ENCODE measurements around the gene UBASH3B.

UBASH3B gene

GRCh38 chr11:122803716-122804115 lies 148.2 kb downstream of the UBASH3B start:
- Histone ChIP-seq H3K9ac (ENCODE audit: low read depth in 1 of 2, low read length in 2 of 2) (no peak overlapping the region), H3K27me3 (ENCODE audit: control insufficient read depth in 1 of 2, insufficient read depth in 2 of 2, low read length in 2 of 2) (no peaks in the 10 kb centered on the region), H3K36me3 (ENCODE audit: control insufficient read depth in 1 of 2, insufficient read depth in 2 of 2, low read length in 2 of 2) (peaks cover 2 to 4% of the 10 kb centered on the region in 2 donors), H3K27ac (ENCODE audit: low read depth, low read length) (no peak overlapping the region), H3K4me1 (ENCODE audit: control insufficient read depth in 1 of 2, insufficient read depth in 2 of 2, low read length in 2 of 2) (peaks cover 4 to 7% of the 10 kb centered on the region in 2 donors), H3K4me3 (ENCODE audit: low read depth in 1 of 2, low read length in 2 of 2) (no peak overlapping the region), H3K9me3 (ENCODE audit: control insufficient read depth in 1 of 2, low read length in 2 of 2) (no peaks in the 10 kb centered on the region)

GRCh38 chr11:122804161-122804560 lies 148.6 kb downstream of the UBASH3B start:
- Histone ChIP-seq H3K27me3 (ENCODE audit: control insufficient read depth in 1 of 2, insufficient read depth in 2 of 2, low read length in 2 of 2) (no peaks in the 10 kb centered on the region), H3K36me3 (ENCODE audit: control insufficient read depth in 1 of 2, insufficient read depth in 2 of 2, low read length in 2 of 2) (peaks cover 2 to 4% of the 10 kb centered on the region in 2 donors), H3K9ac (ENCODE audit: low read depth in 1 of 2, low read length in 2 of 2) (no peak overlapping the region), H3K9me3 (ENCODE audit: control insufficient read depth in 1 of 2, low read length in 2 of 2) (no peaks in the 10 kb centered on the region), H3K4me1 (ENCODE audit: control insufficient read depth in 1 of 2, insufficient read depth in 2 of 2, low read length in 2 of 2) (peaks cover 4 to 7% of the 10 kb centered on the region in 2 donors), H3K4me3 (ENCODE audit: low read depth in 1 of 2, low read length in 2 of 2) (no peak overlapping the region), H3K27ac (ENCODE audit: low read depth, low read length) (no peak overlapping the region)

DNA sequence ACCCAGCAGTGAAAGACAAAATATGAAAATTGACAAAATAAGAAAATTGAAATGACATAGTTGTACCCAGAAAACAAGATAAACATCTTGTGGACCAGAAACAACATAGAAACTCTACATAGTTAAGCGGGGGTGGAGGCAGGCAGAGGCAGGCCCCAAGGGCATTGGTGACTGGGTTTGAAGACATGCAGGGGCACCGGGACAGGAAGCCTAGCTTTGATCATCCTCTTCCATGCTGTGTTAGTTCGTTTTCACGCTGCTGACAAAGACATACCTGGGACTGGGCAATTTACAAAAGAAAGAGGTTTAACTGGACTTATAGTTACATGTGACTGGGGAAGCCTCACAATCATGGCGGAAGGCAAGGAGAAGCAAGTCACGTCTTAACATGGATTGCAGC lies 149.3 kb downstream of the UBASH3B start:
- H3K9me3 ChIP-seq (ENCODE audit: control insufficient read depth in 1 of 2, low read length in 2 of 2), result no peaks in the 10 kb centered on the region
- no peak overlapping the region for H3K27ac ChIP-seq (ENCODE audit: low read depth, low read length)
- no peak overlapping the region for H3K9ac ChIP-seq (ENCODE audit: low read depth in 1 of 2, low read length in 2 of 2)
- peaks cover 4 to 7% of the 10 kb centered on the region in 2 donors for H3K4me1 ChIP-seq (ENCODE audit: control insufficient read depth in 1 of 2, insufficient read depth in 2 of 2, low read length in 2 of 2)
- H3K36me3 ChIP-seq (ENCODE audit: control insufficient read depth in 1 of 2, insufficient read depth in 2 of 2, low read length in 2 of 2), result peaks cover 2 to 4% of the 10 kb centered on the region in 2 donors
- H3K4me3 ChIP-seq (ENCODE audit: low read depth in 1 of 2, low read length in 2 of 2), result no peak overlapping the region
- no peaks in the 10 kb centered on the region for H3K27me3 ChIP-seq (ENCODE audit: control insufficient read depth in 1 of 2, insufficient read depth in 2 of 2, low read length in 2 of 2)

DNA sequence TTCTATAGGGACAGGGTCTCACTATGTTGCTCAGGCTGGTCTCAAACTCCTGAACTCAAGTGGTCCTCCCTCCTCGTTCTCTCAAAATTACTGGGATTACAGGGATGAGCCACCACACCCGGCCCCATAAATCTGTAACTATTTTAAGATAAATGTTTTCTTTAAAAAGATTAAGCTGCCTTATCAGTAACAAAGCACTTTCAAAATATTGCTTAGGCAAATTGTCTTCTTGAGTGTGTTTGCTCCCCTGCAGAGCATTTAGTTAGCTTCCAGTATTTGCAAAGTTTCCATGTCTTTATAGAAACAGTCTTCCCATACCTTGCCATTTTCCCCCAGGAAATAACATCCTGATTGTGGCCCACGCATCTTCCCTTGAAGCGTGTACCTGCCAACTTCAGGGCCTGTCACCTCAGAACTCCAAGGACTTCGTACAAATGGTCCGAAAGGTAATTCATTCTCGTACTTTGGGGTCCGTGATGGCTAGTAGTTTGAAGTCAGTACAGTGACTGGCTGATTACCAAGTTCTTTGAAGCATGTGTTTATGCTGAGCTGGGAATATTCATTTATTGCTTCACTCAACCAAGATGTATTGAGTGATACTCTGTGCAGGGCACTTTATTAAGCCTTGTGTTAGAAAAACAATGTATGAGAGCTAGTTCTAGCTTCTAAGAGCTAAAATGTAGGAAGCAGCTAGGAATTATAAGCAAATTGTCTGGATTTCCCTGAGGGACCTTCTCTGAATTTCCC lies 152.4 kb downstream of the UBASH3B start:
- Histone ChIP-seq H3K27me3 (ENCODE audit: control insufficient read depth in 1 of 2, insufficient read depth in 2 of 2, low read length in 2 of 2) (no peaks in the 10 kb centered on the region), H3K36me3 (ENCODE audit: control insufficient read depth in 1 of 2, insufficient read depth in 2 of 2, low read length in 2 of 2) (peaks cover 0 to 2% of the 10 kb centered on the region in 2 donors), H3K27ac (ENCODE audit: low read depth, low read length) (no peak overlapping the region), H3K4me1 (ENCODE audit: control insufficient read depth in 1 of 2, insufficient read depth in 2 of 2, low read length in 2 of 2) (peaks cover 4 to 7% of the 10 kb centered on the region in 2 donors), H3K9me3 (ENCODE audit: control insufficient read depth in 1 of 2, low read length in 2 of 2) (no peaks in the 10 kb centered on the region), H3K9ac (ENCODE audit: low read depth in 1 of 2, low read length in 2 of 2) (no peak overlapping the region), H3K4me3 (ENCODE audit: low read depth in 1 of 2, low read length in 2 of 2) (no peak overlapping the region)

GRCh38 chr11:122808478-122808869 lies 153.0 kb downstream of the UBASH3B start:
- Histone ChIP-seq H3K9ac (ENCODE audit: low read depth in 1 of 2, low read length in 2 of 2) (no peak overlapping the region), H3K27me3 (ENCODE audit: control insufficient read depth in 1 of 2, insufficient read depth in 2 of 2, low read length in 2 of 2) (no peaks in the 10 kb centered on the region), H3K9me3 (ENCODE audit: control insufficient read depth in 1 of 2, low read length in 2 of 2) (no peaks in the 10 kb centered on the region), H3K4me1 (ENCODE audit: control insufficient read depth in 1 of 2, insufficient read depth in 2 of 2, low read length in 2 of 2) (peaks cover 4 to 7% of the 10 kb centered on the region in 2 donors), H3K27ac (ENCODE audit: low read depth, low read length) (no peak overlapping the region), H3K36me3 (ENCODE audit: control insufficient read depth in 1 of 2, insufficient read depth in 2 of 2, low read length in 2 of 2) (peaks cover 0 to 2% of the 10 kb centered on the region in 2 donors), H3K4me3 (ENCODE audit: low read depth in 1 of 2, low read length in 2 of 2) (no peak overlapping the region)

DNA sequence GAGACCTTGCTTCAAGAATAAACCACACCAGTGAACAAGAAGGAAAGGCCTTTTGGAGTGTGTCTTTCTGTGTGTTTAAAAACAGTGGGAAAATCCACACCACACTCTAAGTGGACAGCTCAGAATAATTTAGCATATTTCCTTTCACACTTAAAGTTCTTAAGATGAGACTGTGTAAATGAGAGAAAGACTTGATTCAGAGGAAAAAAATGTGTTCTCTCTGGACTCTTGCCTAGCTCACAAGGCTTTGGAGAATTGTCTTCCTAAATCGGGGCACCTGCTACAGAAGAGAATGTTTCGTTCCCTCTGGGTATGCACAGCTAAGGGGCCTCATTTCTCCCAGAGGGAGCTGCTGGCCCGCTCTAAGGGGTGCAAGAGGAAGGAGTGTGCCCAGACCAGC lies 154.3 kb downstream of the UBASH3B start:
- Histone ChIP-seq H3K27ac (ENCODE audit: low read depth, low read length) (no peak overlapping the region), H3K4me3 (ENCODE audit: low read depth in 1 of 2, low read length in 2 of 2) (no peak overlapping the region), H3K27me3 (ENCODE audit: control insufficient read depth in 1 of 2, insufficient read depth in 2 of 2, low read length in 2 of 2) (no peaks in the 10 kb centered on the region), H3K9me3 (ENCODE audit: control insufficient read depth in 1 of 2, low read length in 2 of 2) (no peaks in the 10 kb centered on the region), H3K36me3 (ENCODE audit: control insufficient read depth in 1 of 2, insufficient read depth in 2 of 2, low read length in 2 of 2) (no peaks in the 10 kb centered on the region), H3K4me1 (ENCODE audit: control insufficient read depth in 1 of 2, insufficient read depth in 2 of 2, low read length in 2 of 2) (peaks cover 4 to 7% of the 10 kb centered on the region in 2 donors), H3K9ac (ENCODE audit: low read depth in 1 of 2, low read length in 2 of 2) (no peak overlapping the region)

GRCh38 chr11:122811721-122812120 lies 156.2 kb downstream of the UBASH3B start:
- Histone ChIP-seq H3K9ac (ENCODE audit: low read depth in 1 of 2, low read length in 2 of 2) (no peak overlapping the region), H3K36me3 (ENCODE audit: control insufficient read depth in 1 of 2, insufficient read depth in 2 of 2, low read length in 2 of 2) (no peaks in the 10 kb centered on the region), H3K4me1 (ENCODE audit: control insufficient read depth in 1 of 2, insufficient read depth in 2 of 2, low read length in 2 of 2) (peaks cover 4 to 7% of the 10 kb centered on the region in 2 donors), H3K27ac (ENCODE audit: low read depth, low read length) (no peak overlapping the region), H3K27me3 (ENCODE audit: control insufficient read depth in 1 of 2, insufficient read depth in 2 of 2, low read length in 2 of 2) (no peaks in the 10 kb centered on the region), H3K4me3 (ENCODE audit: low read depth in 1 of 2, low read length in 2 of 2) (no peak overlapping the region), H3K9me3 (ENCODE audit: control insufficient read depth in 1 of 2, low read length in 2 of 2) (no peaks in the 10 kb centered on the region)

DNA sequence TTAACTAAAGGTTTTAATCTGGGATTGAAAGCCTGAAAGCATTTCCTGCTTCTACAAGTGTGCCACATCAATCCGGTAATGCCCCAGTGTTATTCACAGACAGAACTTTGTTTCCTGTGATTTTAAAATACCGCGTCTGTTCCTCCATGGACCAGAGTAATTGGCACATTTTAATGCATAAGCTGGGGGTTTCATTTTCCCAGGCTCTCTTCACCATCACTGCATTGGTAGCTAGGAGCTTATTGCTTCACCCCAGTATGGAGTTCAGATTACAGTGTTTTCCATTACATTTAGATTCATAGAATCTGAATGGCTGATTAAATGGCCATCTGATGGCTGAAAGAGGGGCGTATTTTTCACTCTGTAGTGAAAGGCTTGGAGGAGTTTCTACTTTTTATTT lies 157.1 kb downstream of the UBASH3B start:
- Histone ChIP-seq H3K9me3 (ENCODE audit: control insufficient read depth in 1 of 2, low read length in 2 of 2) (no peaks in the 10 kb centered on the region), H3K27ac (ENCODE audit: low read depth, low read length) (no peak overlapping the region), H3K4me3 (ENCODE audit: low read depth in 1 of 2, low read length in 2 of 2) (no peak overlapping the region), H3K9ac (ENCODE audit: low read depth in 1 of 2, low read length in 2 of 2) (no peak overlapping the region), H3K36me3 (ENCODE audit: control insufficient read depth in 1 of 2, insufficient read depth in 2 of 2, low read length in 2 of 2) (no peaks in the 10 kb centered on the region), H3K4me1 (ENCODE audit: control insufficient read depth in 1 of 2, insufficient read depth in 2 of 2, low read length in 2 of 2) (peaks cover 4 to 11% of the 10 kb centered on the region in 2 donors), H3K27me3 (ENCODE audit: control insufficient read depth in 1 of 2, insufficient read depth in 2 of 2, low read length in 2 of 2) (no peaks in the 10 kb centered on the region)

- Histone ChIP-seq H3K36me3 (ENCODE audit: control insufficient read depth in 1 of 2, insufficient read depth in 2 of 2, low read length in 2 of 2) (no peaks in the 10 kb centered on the region), H3K27me3 (ENCODE audit: control insufficient read depth in 1 of 2, insufficient read depth in 2 of 2, low read length in 2 of 2) (no peaks in the 10 kb centered on the region), H3K4me3 (ENCODE audit: low read depth in 1 of 2, low read length in 2 of 2) (no peak overlapping the region), H3K9ac (ENCODE audit: low read depth in 1 of 2, low read length in 2 of 2) (no peak overlapping the region), H3K27ac (ENCODE audit: low read depth, low read length) (no peak overlapping the region), H3K9me3 (ENCODE audit: control insufficient read depth in 1 of 2, low read length in 2 of 2) (no peaks in the 10 kb centered on the region), H3K4me1 (ENCODE audit: control insufficient read depth in 1 of 2, insufficient read depth in 2 of 2, low read length in 2 of 2) (peaks cover 0 to 5% of the 10 kb centered on the region in 2 donors)
Measured at GRCh38 chr11:122813176-122813893, 157.8 kb downstream of the UBASH3B start.

GRCh38 chr11:122813894-122814270 lies 158.4 kb downstream of the UBASH3B start:
- H3K9me3 ChIP-seq (ENCODE audit: control insufficient read depth in 1 of 2, low read length in 2 of 2), result no peaks in the 10 kb centered on the region

More at GRCh38 chr11:122813894-122814270, 158.4 kb downstream of the UBASH3B start:
- H3K4me3 ChIP-seq (ENCODE audit: low read depth in 1 of 2, low read length in 2 of 2), result no peak overlapping the region
- H3K27ac ChIP-seq (ENCODE audit: low read depth, low read length), result no peak overlapping the region
- H3K27me3 ChIP-seq (ENCODE audit: control insufficient read depth in 1 of 2, insufficient read depth in 2 of 2, low read length in 2 of 2), result no peaks in the 10 kb centered on the region
- peaks cover 0 to 4% of the 10 kb centered on the region in 2 donors for H3K4me1 ChIP-seq (ENCODE audit: control insufficient read depth in 1 of 2, insufficient read depth in 2 of 2, low read length in 2 of 2)
- H3K36me3 ChIP-seq (ENCODE audit: control insufficient read depth in 1 of 2, insufficient read depth in 2 of 2, low read length in 2 of 2), result no peaks in the 10 kb centered on the region
- no peak overlapping the region for H3K9ac ChIP-seq (ENCODE audit: low read depth in 1 of 2, low read length in 2 of 2)
